Measurements from ENCODE around the gene PHLDB3. TPM values are rescaled to one million over a fixed set of nuclear protein-coding genes. Genes with fewer than 3 reads are reported as not detected.

PHLDB3 gene
- total and polyA plus RNA-seq, 2 donors (not counting 3 experiments of a cell fraction or from before 2014, with no cell fraction given) = 5.5 to 12.0 TPM

- no TSS peak for BruUV-seq (replicated peaks)
- ChIA-PET CTCF (interaction anchor here (2.6 kb wide), 1 partner anchor 35 kb away, joined by 13 read pairs; no protein-coding TSS in a partner anchor), POLR2A (no interaction called here)
- H3K4me3 ChIP-seq (replicated peaks in 1 of 3; ENCODE audit: insufficient read depth in 1 of 3, low read depth in 1 of 3, low read length in 3 of 3) = no peak overlapping the region
- H3K27ac ChIP-seq (ENCODE audit: insufficient read depth, low read depth, low read length) = no peak overlapping the region
- dilution Hi-C loops (cut with MboI; ENCODE audit: extremely low pct_ligation_motif_present, low sequenced_read_pairs) = no loop called here
- H3K9ac ChIP-seq (replicated peaks; ENCODE audit: extremely low read depth, insufficient read depth, low read length) = no peak overlapping the region
- no peaks in the 10 kb centered on the region for H3K79me2 ChIP-seq (ENCODE audit: control insufficient read depth, insufficient read depth, low read length)
- no peaks in the 10 kb centered on the region for H3K27me3 ChIP-seq (ENCODE audit: control insufficient read depth in 2 of 2, insufficient read depth in 2 of 2, low read length in 2 of 2)
- H2AFZ ChIP-seq (ENCODE audit: low read depth, low read length) = no peak overlapping the region
- H3K9me3 ChIP-seq (replicated peaks; ENCODE audit: control insufficient read depth, insufficient read depth, low read length) = no peaks in the 10 kb centered on the region
- no peak for FAIRE-seq
- H3K36me3 ChIP-seq (ENCODE audit: control insufficient read depth in 2 of 2, extremely low read depth in 1 of 2, insufficient read depth in 2 of 2, low read length in 2 of 2) = peaks cover 0 to 2% of the 10 kb centered on the region in 2 experiments
- no peaks in the 10 kb centered on the region for H3K9me1 ChIP-seq (replicated peaks; ENCODE audit: control insufficient read depth, extremely low read depth, insufficient read depth, low read length)
- TF ChIP-seq GATA2 (IDR thresholded peaks at IDR 0.05; ENCODE audit: insufficient read depth, insufficient read length, low read depth, low read length) (no peak), FOS (IDR thresholded peaks at IDR 0.05; ENCODE audit: borderline replicate concordance, insufficient read depth, low read length) (no peak), POLR2A (IDR thresholded peaks at IDR 0.05; ENCODE audit: low read depth, low read length) (no peak), POLR2AphosphoS5 (IDR thresholded peaks at IDR 0.05; ENCODE audit: insufficient read depth, low read depth, low read length) (no peak), JUN (IDR thresholded peaks at IDR 0.05; ENCODE audit: borderline replicate concordance, insufficient read depth, insufficient read length, low read depth) (no peak), CTCF (IDR thresholded peaks at IDR 0.05; ENCODE audit: extremely low read depth in 1 of 2, insufficient read depth in 1 of 2, low read depth in 1 of 2, low read length in 2 of 2) (no peak), MYC (IDR thresholded peaks at IDR 0.05; ENCODE audit: low read depth, low read length) (no peak), EZH2 (IDR thresholded peaks at IDR 0.05; ENCODE audit: borderline replicate concordance, low read depth, low read length, severe bottlenecking) (no peak), MAX (IDR thresholded peaks at IDR 0.05; ENCODE audit: insufficient read depth, insufficient read length) (no peak)
- H3K4me1 ChIP-seq (ENCODE audit: control insufficient read depth, extremely low read depth, insufficient read depth, low read length) = no peaks in the 10 kb centered on the region
- intact Hi-C loops (cut with micrococcal nuclease) = no loop called here
- no peaks in the 10 kb centered on the region for H4K20me1 ChIP-seq (replicated peaks; ENCODE audit: control insufficient read depth, extremely low read depth, insufficient read depth, low read length)
- DNase-seq (ENCODE audit: low read depth, low spot score) = no peak
- no peak overlapping the region for H3K4me2 ChIP-seq (ENCODE audit: insufficient read depth, low read length)
These were observed 22.8 kb downstream of the PHLDB3 start for GRCh38 chr19:43481701-43482100.
